Activated CD8-positive, alpha-beta memory T cell treated with anti-CD3 and anti-CD28 coated beads, Interleukin-2, amount 10 ng/mL, durations not matched to agents 7 days and 5 days (primary cell): ENCODE data around the gene ITPR1. TPM values are rescaled to one million over a fixed set of nuclear protein-coding genes. Genes with fewer than 3 reads are reported as not detected.

ENCODE experiments used
- ATAC-seq: fragments of 150-1000 bp; cut with Tn5 transposase; one replicate; pipeline ENCODE4 v1.10.0; 2021; ENCODE audit warnings: moderate library complexity
- CTCF ChIA-PET: fragments of 350-600 bp; sonication (Branson Sonifier 250); formaldehyde crosslinking; loops from one replicate; lab custom pipeline; 2021; ENCODE audit warnings: antibody characterized with exemption; lab: Charles Lee
- DNase-seq: peaks from one replicate; pipeline ENCODE4 v3.0.0-alpha.2; 2020
- H3K27ac Mint-ChIP-seq: one replicate; pipeline ENCODE4 v1.8.0; 2021; ENCODE audit warnings: mild to moderate bottlenecking, mixed read lengths
- H3K27me3 Mint-ChIP-seq: one replicate; pipeline ENCODE4 v1.8.0; 2021; ENCODE audit warnings: mixed read lengths
- H3K36me3 Mint-ChIP-seq: one replicate; pipeline ENCODE4 v1.8.0; 2021; ENCODE audit warnings: mild to moderate bottlenecking, mixed read lengths
- H3K4me1 Mint-ChIP-seq: one replicate; pipeline ENCODE4 v1.8.0; 2021; ENCODE audit warnings: mixed read lengths
- H3K4me3 Mint-ChIP-seq: one replicate; pipeline ENCODE4 v1.8.0; 2021; ENCODE audit warnings: mild to moderate bottlenecking, moderate library complexity, mixed read lengths
- H3K9me3 Mint-ChIP-seq: one replicate; pipeline ENCODE4 v1.8.0; 2022; ENCODE audit warnings: low read depth, mixed read lengths
- total RNA-seq, 2 experiments: library from RNA; stranded (reverse); gene quantifications; one replicate each; pipeline ENCODE4 v1.2.3, GENCODE V29; 2021

Gene ITPR1
- total RNA-seq, 2 experiments from 2014 or later: 109 to 116 TPM

DNA sequence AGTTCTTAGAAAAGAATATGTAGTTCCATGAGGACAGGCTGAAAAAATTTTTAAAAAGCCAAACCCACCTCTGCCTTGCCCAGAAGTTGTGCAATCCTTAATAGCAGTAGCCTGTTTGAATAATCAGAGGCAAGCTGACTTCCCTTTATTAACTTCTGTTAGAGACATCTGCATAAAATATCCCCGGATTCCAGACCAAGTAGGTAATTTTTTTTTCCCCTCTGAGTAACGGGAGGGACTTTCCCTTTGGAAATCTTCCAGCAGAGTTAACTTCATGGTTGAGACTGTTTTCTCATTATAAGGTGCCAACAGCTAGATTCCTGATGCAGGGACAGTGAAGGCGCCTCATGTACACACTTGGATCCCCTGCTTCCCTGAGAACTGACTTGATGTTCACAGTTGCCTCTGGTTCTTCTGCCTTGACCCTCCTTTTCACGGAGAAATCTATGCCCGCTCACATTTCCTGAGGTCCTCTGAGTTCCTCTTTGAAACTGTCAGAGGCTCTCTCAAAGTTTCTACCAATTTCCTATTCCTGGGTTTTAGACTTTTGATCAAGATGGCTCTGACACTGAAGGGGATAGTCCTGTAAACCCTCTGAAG is 258.5 kb downstream of the ITPR1 start:
- peaks cover 67% of the 10 kb centered on the region for H3K4me1 Mint-ChIP-seq
- peaks cover 68% of the 10 kb centered on the region for H3K36me3 Mint-ChIP-seq
- CTCF ChIA-PET: interaction anchor here (1.5 kb wide), 1 partner anchor 40 kb away, joined by 3 read pairs; no protein-coding TSS in a partner anchor
- ATAC-seq (no peak), DNase-seq (no peak)
- H3K27me3 Mint-ChIP-seq: no peaks in the 10 kb centered on the region
- H3K27ac Mint-ChIP-seq: peak overlapping the region; percentile 1
- H3K4me3 Mint-ChIP-seq: no peak overlapping the region
- H3K9me3 Mint-ChIP-seq: no peaks in the 10 kb centered on the region

DNA sequence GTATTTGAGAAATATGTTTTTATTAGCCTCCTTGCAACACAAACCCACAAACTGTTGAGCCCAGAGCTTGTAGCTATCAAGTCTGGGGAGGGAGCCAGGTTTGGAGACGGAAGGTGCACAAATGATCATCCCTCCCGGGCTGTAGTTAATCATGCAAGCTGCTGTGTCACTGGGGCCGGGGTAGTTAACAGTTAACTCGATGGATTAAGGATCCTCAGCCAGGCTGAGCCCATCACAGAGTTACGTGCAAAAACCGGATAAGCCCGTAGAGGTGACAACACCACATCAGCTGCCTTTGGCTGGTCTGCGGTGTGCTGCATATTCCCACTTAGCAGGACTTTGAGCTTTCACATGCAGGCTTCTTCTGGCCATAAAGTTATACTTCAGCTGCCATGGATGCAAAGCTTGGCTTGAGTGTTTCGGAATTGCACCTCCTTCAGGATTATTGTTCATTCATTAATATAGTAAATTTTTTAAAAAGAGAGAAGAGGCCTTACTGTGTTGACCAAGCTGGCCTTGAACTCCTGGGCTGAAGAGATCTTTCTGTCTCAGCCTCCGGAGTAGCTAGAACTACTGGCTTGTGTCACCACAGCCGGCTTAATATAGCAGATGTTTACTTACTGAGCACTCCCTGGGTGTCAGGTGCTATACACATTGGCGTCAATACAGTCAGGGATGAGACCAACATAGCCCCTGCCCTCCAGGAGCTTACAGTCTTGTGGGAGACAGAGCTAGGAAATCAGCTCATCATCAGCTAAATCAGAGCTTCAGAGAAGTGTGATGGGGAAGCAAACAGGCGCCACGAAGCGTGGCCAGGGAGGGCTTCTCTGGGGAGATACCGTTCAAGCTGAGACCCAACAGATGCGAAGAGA is 259.3 kb downstream of the ITPR1 start:
- DNase-seq (no peak), ATAC-seq (no peak)
- no peak overlapping the region for H3K4me3 Mint-ChIP-seq
- H3K36me3 Mint-ChIP-seq: peaks cover 63% of the 10 kb centered on the region
- H3K27me3 Mint-ChIP-seq: no peaks in the 10 kb centered on the region
- H3K9me3 Mint-ChIP-seq: no peaks in the 10 kb centered on the region
- CTCF ChIA-PET: interaction anchor here (1.5 kb wide), 1 partner anchor 41 kb away, joined by 3 read pairs; no protein-coding TSS in a partner anchor
- H3K27ac Mint-ChIP-seq: no peak overlapping the region
- peaks cover 69% of the 10 kb centered on the region for H3K4me1 Mint-ChIP-seq

DNA sequence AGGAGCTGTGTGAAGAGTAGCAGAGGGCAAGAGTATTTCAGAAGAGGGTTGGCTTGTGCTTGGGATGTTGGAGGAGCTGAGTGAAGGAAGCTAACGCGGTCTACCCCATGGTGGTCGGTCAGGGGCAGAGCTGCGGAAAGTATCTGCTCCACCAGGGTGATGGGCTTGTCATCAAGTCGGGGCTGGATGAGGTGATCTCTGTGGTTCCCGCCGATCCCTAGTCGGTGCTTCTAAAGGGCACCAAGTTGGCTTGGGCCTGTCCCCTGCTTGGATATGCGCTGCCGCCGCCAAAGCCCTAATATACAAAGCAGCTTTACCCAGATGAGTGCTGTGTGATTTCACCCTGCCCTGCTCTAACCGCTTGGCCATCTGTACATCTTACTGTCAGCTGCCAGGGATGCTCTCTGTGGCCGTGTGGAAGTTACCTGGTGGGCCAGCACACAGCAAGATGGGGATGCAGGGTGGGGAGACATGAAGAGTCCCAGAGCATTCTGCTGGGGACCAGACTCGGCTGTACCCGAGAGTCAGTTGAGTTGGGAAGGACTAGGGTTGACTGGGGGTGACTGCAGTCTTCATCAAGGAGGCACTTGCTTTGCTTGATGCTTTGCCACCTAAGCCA is 260.0 kb downstream of the ITPR1 start:
- peaks cover 62% of the 10 kb centered on the region for H3K36me3 Mint-ChIP-seq
- H3K4me3 Mint-ChIP-seq: no peak overlapping the region
- CTCF ChIA-PET: interaction anchor here (1.5 kb wide), 1 partner anchor 42 kb away, joined by 3 read pairs; no protein-coding TSS in a partner anchor
- ATAC-seq (no peak), DNase-seq (no peak)
- no peak overlapping the region for H3K27ac Mint-ChIP-seq
- H3K4me1 Mint-ChIP-seq: peaks cover 65% of the 10 kb centered on the region
- no peaks in the 10 kb centered on the region for H3K9me3 Mint-ChIP-seq
- no peaks in the 10 kb centered on the region for H3K27me3 Mint-ChIP-seq

DNA sequence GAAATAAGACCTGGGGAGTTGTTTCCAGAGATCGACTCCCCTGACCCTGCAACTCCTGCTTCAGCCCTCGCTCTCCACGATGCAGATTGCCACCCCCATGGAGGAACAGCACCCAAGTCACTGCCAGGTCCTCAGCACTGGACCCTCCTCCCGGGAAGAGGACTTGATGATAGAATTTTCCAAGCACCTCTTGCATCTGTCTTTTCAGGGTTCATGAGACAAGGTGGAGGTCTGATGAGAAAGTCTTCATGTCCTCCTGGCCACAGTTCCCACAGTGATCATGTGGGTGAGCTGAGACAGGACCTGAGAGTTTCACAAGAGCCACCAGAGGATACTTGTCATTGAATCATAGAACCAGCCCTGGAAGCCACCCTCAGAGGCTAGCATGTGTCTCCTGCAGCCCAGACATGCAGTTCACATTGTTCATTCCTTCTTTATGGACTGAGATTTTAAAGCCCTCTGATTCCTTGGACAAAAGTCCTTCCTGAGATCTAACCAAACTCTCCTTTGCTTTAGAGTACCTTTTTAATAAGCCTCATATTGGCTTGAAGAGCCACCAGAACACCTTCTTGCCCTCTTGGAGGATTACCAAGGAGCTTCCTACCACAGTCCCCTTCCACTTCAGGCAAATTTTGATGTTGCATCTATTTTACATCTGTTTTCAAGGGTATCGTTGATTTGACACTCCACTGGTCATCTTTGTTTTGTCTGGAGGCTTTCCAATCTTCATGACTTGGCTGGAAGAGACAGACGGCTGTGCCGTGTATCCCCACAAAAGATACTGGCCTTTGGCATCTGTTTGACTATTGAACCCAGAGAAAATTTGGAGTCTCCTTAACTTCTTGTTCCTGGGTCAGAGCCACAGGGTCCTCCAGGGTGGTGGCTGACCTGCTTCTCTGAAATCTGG is 261.3 kb downstream of the ITPR1 start:
- Mint-ChIP-seq H3K36me3 (peaks cover 58% of the 10 kb centered on the region), H3K4me1 (peaks cover 64% of the 10 kb centered on the region), H3K27ac (peak overlapping the region; percentile 57), H3K4me3 (no peak overlapping the region), H3K27me3 (no peaks in the 10 kb centered on the region), H3K9me3 (no peaks in the 10 kb centered on the region)
- ATAC-seq (peak; percentile 69), DNase-seq (peak; percentile 70)
- CTCF ChIA-PET: no interaction called here

DNA sequence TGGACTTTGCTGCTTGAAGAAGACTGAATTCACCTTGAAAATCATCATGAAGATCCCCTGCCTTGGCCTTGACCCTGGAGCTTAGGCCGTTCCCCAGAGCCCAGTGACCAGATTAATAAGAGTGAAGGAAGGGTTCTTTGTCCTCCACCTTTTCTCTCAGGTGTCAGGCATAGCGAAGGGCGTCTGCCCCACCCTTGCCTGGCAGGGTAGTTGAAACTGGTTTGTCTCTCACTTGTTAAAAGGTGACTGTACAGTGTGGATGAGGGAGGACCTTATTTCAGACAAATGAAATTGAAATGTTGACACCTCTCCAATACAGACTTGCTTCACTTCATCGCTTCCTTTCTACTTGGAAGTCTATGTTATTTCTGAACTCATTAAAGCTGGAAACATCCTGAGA is 262.4 kb downstream of the ITPR1 start:
- Mint-ChIP-seq H3K27me3 (no peaks in the 10 kb centered on the region), H3K36me3 (peaks cover 60% of the 10 kb centered on the region), H3K27ac (peak overlapping the region; percentile 34), H3K4me1 (peaks cover 64% of the 10 kb centered on the region), H3K9me3 (no peaks in the 10 kb centered on the region), H3K4me3 (no peak overlapping the region)
- CTCF ChIA-PET: interaction anchor here (0.9 kb wide), 1 partner anchor 29 kb away, joined by 4 read pairs; no protein-coding TSS in a partner anchor
- ATAC-seq (no peak), DNase-seq (no peak)

DNA sequence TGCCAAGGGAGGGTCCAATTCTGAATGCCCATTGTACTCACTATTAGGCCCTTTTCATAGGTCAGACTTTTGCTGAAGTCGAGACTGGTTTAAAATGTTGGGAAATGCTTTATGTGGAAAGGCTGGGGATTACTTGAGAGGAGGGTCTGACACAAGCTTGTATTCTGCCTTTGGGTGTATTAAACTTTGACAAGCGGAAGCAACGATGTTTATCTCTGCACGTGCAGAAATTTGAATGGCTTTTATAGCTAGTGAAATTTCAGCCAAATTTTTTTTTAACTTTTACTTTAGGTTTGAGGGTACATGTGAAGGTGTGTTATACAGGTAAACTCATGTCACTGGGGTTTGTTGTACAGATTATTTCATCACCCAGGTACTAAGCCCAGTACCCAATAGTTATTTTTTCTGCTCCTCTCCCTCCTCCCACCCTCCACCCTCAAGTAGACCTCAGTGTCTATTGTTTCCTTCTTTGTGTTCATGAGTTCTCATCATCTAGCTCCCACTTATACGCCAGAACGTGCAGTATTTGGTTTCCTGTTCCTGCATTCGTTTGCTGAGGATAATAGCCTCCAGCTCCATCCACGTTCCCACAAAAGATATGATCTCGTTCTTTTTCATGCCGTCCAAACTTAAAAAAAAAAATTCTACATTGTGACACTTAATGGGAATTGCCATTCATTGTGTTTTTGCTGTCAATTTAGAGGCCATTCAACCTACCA is 263.1 kb downstream of the ITPR1 start:
- no peak for ATAC-seq
- Mint-ChIP-seq H3K36me3 (peaks cover 63% of the 10 kb centered on the region), H3K27me3 (no peaks in the 10 kb centered on the region), H3K4me1 (peaks cover 58% of the 10 kb centered on the region), H3K4me3 (no peak overlapping the region), H3K27ac (no peak overlapping the region), H3K9me3 (no peaks in the 10 kb centered on the region)
- CTCF ChIA-PET: interaction anchor here (0.9 kb wide), 1 partner anchor 30 kb away, joined by 4 read pairs; no protein-coding TSS in a partner anchor
- no peak for DNase-seq

DNA sequence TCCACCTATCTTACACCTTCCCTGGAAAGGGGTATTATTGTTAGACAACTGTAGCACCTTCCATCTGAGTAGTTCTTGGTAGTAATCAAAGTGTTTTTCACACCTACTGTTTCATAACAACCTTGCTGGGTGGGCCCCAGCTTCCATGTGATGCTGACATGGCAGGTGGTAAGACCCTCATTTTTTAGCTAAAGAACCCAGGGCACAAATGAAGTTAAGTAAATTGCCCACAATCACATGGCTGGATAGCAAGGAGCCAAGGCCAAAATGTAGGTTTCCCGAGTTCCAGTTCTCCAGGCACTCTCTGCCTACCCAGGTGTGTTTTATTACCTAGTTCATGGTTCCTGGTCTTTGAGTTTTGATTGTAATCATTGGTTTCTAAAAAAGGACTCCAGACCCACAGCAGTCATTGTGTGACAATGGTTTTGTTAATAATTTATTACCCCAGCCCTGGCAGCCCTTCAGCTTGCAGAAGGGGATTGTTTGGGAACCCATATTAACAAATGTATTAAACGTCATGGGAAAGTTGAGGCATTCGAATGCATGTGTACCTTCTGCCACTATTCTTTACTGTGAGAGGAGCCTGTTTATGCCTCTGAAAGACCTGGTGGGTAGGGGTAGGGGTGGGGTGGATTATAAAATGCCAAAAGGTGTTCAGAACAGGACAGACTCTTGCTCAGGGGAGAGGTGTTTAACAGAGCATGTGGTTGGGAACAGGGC is 263.9 kb downstream of the ITPR1 start:
- H3K9me3 Mint-ChIP-seq: no peaks in the 10 kb centered on the region
- no peaks in the 10 kb centered on the region for H3K27me3 Mint-ChIP-seq
- H3K36me3 Mint-ChIP-seq: peaks cover 71% of the 10 kb centered on the region
- DNase-seq (no peak), ATAC-seq (no peak)
- CTCF ChIA-PET: no interaction called here
- H3K27ac Mint-ChIP-seq: no peak overlapping the region
- peaks cover 51% of the 10 kb centered on the region for H3K4me1 Mint-ChIP-seq
- H3K4me3 Mint-ChIP-seq: no peak overlapping the region

DNA sequence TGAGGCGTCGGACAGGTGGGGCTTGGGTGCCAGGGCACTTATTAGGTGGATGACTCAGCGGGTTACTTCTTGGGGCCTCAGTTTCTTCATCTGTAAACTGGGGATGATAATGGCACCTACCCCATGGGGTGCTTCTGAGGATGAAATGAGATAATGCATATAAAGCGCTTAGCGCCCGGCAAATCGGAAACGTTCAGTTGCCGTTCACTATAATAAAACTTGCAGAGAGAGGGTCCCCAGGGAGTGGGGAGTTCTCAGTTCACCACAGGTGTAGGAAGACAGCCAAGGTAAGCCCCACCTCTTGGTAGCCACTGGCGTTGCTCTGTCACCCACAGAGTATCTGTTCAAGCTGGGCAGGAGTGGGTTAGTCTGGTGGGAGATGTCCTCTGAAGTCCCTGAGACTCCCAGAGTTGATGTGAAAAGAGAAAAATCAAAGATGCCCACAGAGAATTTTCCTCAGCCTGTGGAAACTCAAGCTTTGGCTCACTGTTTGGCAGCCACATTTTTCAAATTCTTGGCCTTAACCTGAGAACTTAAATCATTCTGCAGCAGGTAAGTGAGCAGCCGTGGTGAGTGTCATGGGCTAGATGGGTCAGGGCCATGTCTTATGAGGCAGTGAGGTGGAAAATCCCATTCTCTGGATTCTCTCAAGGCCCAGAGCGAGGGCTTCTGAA is 264.6 kb downstream of the ITPR1 start:
- ATAC-seq (no peak), DNase-seq (no peak)
- H3K27me3 Mint-ChIP-seq: no peaks in the 10 kb centered on the region
- H3K36me3 Mint-ChIP-seq: peaks cover 76% of the 10 kb centered on the region
- H3K4me3 Mint-ChIP-seq: no peak overlapping the region
- H3K9me3 Mint-ChIP-seq: no peaks in the 10 kb centered on the region
- peaks cover 50% of the 10 kb centered on the region for H3K4me1 Mint-ChIP-seq
- CTCF ChIA-PET: no interaction called here
- no peak overlapping the region for H3K27ac Mint-ChIP-seq

DNA sequence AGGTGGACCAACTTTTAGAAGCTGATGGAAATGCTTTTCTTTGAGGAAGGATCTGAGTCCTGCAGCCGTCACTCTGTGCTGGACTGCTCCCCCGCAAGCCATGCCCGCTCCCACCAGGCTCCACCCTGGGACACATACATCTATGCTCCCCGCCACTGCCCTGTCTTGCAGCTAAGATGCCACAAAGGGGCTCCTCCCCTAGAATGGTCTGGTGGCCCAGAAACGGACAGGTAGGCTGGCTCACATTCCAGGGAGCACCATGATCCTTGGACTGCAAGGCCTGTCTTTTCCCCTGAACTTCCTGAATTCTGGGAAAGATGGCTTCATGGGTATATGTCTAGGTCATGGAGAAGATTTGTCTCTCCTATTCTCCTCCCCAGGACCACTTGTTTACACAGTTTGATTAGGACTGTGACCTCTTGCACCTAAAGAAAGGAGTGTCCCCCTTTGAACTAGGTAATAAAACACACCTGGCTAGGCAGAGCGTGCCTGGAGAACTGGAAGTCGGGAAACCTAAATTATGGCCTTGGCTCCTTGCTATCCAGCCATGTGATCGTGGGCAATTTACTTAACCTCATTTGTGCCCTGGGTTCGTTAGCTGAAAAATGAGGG is 265.2 kb downstream of the ITPR1 start:
- Mint-ChIP-seq H3K27ac (no peak overlapping the region), H3K36me3 (peaks cover 75% of the 10 kb centered on the region), H3K4me1 (peaks cover 47% of the 10 kb centered on the region), H3K4me3 (no peak overlapping the region), H3K9me3 (peaks cover 1% of the 10 kb centered on the region), H3K27me3 (no peaks in the 10 kb centered on the region)
- CTCF ChIA-PET: no interaction called here
- no peak for ATAC-seq
- DNase-seq: no peak

DNA sequence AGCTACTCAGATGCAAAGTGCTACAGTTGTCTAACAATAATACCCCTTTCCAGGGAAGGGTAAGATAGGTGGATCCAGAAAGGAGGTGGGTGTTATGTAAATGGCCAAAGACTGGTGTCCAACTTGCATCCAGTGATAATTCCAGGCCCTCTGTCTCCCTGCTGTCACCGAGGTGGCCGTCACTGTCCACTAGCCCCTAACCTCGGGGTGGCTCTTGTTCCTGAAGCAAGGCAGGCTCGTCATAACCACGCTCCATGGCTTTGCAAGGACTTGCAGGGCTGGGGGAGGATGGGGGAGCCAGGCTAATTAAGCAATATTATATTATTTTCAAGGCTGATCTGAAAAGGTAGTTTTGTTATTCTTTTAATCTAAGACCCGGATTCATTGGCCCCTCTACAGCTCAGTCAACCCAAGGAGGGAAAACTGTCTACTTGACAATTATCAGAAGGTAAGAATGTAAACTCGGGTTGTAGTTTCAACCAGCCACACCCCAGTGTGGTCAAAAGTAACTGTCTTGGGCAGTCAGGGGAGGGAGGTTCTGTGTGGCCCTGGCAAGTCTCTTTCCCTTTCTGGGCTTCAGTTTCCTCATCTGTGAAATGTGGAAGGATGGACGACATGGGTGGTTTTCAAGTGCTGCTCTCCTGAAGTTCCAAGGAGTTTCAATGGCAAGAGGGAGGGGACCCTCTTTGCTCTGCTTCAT is 266.0 kb downstream of the ITPR1 start:
- Mint-ChIP-seq H3K4me1 (peaks cover 40% of the 10 kb centered on the region), H3K36me3 (peaks cover 77% of the 10 kb centered on the region), H3K27me3 (no peaks in the 10 kb centered on the region), H3K27ac (peak overlapping the region; percentile 62), H3K9me3 (peaks cover 3% of the 10 kb centered on the region), H3K4me3 (no peak overlapping the region)
- CTCF ChIA-PET: interaction anchor here (1.0 kb wide), 1 partner anchor 19 kb away, joined by 3 read pairs; no protein-coding TSS in a partner anchor
- ATAC-seq: no peak
- no peak for DNase-seq
